GF-D8 (cell line): Measurements from ENCODE around the gene ZNRD2.

ENCODE experiments used
- DNase-seq: peaks from one replicate; lab custom pipeline; 2025; lab: John Stamatoyannopoulos, UW

The ZNRD2 gene

GRCh38 chr11:65573391-65574079, 3.3 kb downstream of the ZNRD2 start:
- DNase-seq, result no peak

GRCh38 chr11:65574109-65574810, 4.0 kb downstream of the ZNRD2 start:
- DNase-seq, result peak; percentile 96

- DNase-seq, result no peak
Observed at GRCh38 chr11:65574811-65575567, 4.7 kb downstream of the ZNRD2 start.

- peak; percentile 62 for DNase-seq
Observed at GRCh38 chr11:65575568-65576231, 5.4 kb downstream of the ZNRD2 start, which contains the start of gene EHBP1L1. Gene EHBP1L1 (plus strand): TSS chr11:65576053. CDS start chr11:65576303, 250 bp downstream.

GRCh38 chr11:65576232-65576866, 6.1 kb downstream of the ZNRD2 start:
- no peak for DNase-seq

GRCh38 chr11:65576867-65577755, 6.8 kb downstream of the ZNRD2 start:
- DNase-seq, result peak; percentile 16

GRCh38 chr11:65577756-65578109, 7.5 kb downstream of the ZNRD2 start:
- no peak for DNase-seq

- no peak for DNase-seq
Observed at GRCh38 chr11:65578134-65578533, 7.9 kb downstream of the ZNRD2 start.

GRCh38 chr11:65578667-65579066, 8.4 kb downstream of the ZNRD2 start:
- no peak for DNase-seq

- DNase-seq, result no peak
Observed at GRCh38 chr11:65579291-65579690, 9.0 kb downstream of the ZNRD2 start.

- no peak for DNase-seq
Observed at GRCh38 chr11:65580031-65580692, 9.9 kb downstream of the ZNRD2 start.

GRCh38 chr11:65580756-65581155, 10.5 kb downstream of the ZNRD2 start:
- DNase-seq, result no peak

- no peak for DNase-seq
Observed at GRCh38 chr11:65581928-65582327, 11.7 kb downstream of the ZNRD2 start.

- no peak for DNase-seq
Observed at GRCh38 chr11:65583589-65583988, 13.3 kb downstream of the ZNRD2 start.

GRCh38 chr11:65584106-65584505, 13.8 kb downstream of the ZNRD2 start:
- DNase-seq, result no peak

GRCh38 chr11:65584723-65585171, 14.5 kb downstream of the ZNRD2 start:
- DNase-seq, result no peak

- DNase-seq, result no peak
Observed at GRCh38 chr11:65585396-65586246, 15.3 kb downstream of the ZNRD2 start.

GRCh38 chr11:65586247-65586630, 16.0 kb downstream of the ZNRD2 start:
- no peak for DNase-seq

GRCh38 chr11:65586676-65587075, 16.4 kb downstream of the ZNRD2 start:
- DNase-seq, result no peak
